Spleen (tissue), 11 donors: ENCODE data around the gene SDHAF2. TPM values are rescaled to one million over a fixed set of nuclear protein-coding genes. Genes with fewer than 3 reads are reported as not detected.

ENCODE experiments used
- DNase-seq: peaks from one replicate; pipeline ENCODE4 v3.0.0-alpha.2; 2020
- H3K27ac ChIP-seq, 8 donors: fragments of 200-600 bp; sonication (generic) in 7 of 8; 1 replicate in 4 of 8; 2 replicates in 4 of 8; pipeline versions ENCODE4 v1.5.0 to v1.8.0; 2016 to 2021; ENCODE audit warnings: inconsistent platforms in 4 of 8, mild to moderate bottlenecking in 4 of 8, moderate library complexity in 1 of 8
- H3K27me3 ChIP-seq, 7 donors: fragments of 200-600 bp; sonication (generic) in 6 of 7; replicated peaks in 1 of 7; 1 replicate in 4 of 7; 2 replicates in 3 of 7; pipeline versions ENCODE4 v1.5.0 to v1.8.0; 2016 to 2021; ENCODE audit warnings: inconsistent platforms in 3 of 7, mild to moderate bottlenecking in 1 of 7
- H3K36me3 ChIP-seq, 6 donors: fragments of 200-600 bp; sonication (generic) in 5 of 6; 1 replicate in 4 of 6; 2 replicates in 2 of 6; pipeline versions ENCODE4 v1.5.0 to v1.8.0; 2016 to 2021; ENCODE audit warnings: inconsistent platforms in 2 of 6
- H3K4me1 ChIP-seq, 6 donors: fragments of 200-600 bp; sonication (generic) in 5 of 6; 1 replicate in 3 of 6; 2 replicates in 3 of 6; pipeline versions ENCODE4 v1.5.0 to v1.8.0; 2016 to 2021; ENCODE audit warnings: inconsistent platforms in 3 of 6
- H3K4me3 ChIP-seq, 8 donors: fragments of 200-600 bp; sonication (generic) in 7 of 8; 1 replicate in 4 of 8; 2 replicates in 4 of 8; pipeline versions ENCODE4 v1.5.0 to v1.8.0; 2016 to 2021; ENCODE audit warnings: inconsistent platforms in 4 of 8, mild to moderate bottlenecking in 4 of 8, moderate library complexity in 2 of 8
- H3K9me3 ChIP-seq, 8 donors: fragments of 200-600 bp; sonication (generic) in 7 of 8; 1 replicate in 4 of 8; 2 replicates in 4 of 8; pipeline versions ENCODE4 v1.5.0 to v1.8.0; 2016 to 2021; ENCODE audit warnings: inconsistent platforms in 4 of 8
- POLR2A ChIP-seq, 3 donors: fragments of 450-650 bp; IDR thresholded peaks; one replicate each; pipeline ENCODE4 v1.5.1; 2017; ENCODE audit warnings: antibody characterized with exemption in 3 of 3, mild to moderate bottlenecking in 1 of 3
- POLR2AphosphoS5 ChIP-seq, 3 donors: sonication (generic); formaldehyde crosslinking; IDR thresholded peaks; one replicate each; pipeline ENCODE4 v1.5.1; 2017; ENCODE audit warnings: antibody characterized with exemption in 3 of 3
- WGBS, 5 donors: extraction: QIAGEN DNeasy Blood & Tissue Kit in 3 of 5; methylation state at CpG; one replicate each; pipeline versions ENCODE4 v1.1.5 to v1.1.7; 2013 to 2018; 5-methylcytosine and 5-hydroxymethylcytosine counted together
- intact Hi-C: fragments of 100-400 bp; cut with DNase I; formaldehyde crosslinking; loops from one replicate; pipeline ENCODE4 v1.15.0; 2023; ENCODE audit warnings: low total_unique reads
- polyA plus RNA-seq, 3 donors: library from polyadenylated mRNA; stranded (reverse); fragments of 200-250 nt; gene quantifications; one replicate each; pipeline ENCODE4 v1.2.1, GENCODE V29; 2013
- total RNA-seq, 7 donors: library from RNA; depleted of rRNA in 3 of 7; stranded (reverse); fragments of >200 nt in 3 of 7; fragmentation: NEBNext Ultra II Directional in 4 of 7; extraction: Animal tissue kit (Norgen Biotek cat#: 25700) in 4 of 7; gene quantifications; one replicate each; pipeline versions ENCODE4 v1.1.0 to v1.2.1, GENCODE V29; 2016 to 2021
- TF ChIP-seq, protein P1 (sequence below), 11 experiments: fragments of 200-600 bp in 7 of 11; fragments of 450-650 bp in 4 of 11; sonication (generic) in 4 of 11; IDR thresholded peaks in 8 of 11; conservative IDR thresholded peaks in 3 of 11; 1 replicate in 7 of 11; 2 replicates in 4 of 11; pipeline versions ENCODE4 v1.4.0 to v1.8.0; 2016 to 2021; ENCODE audit warnings: antibody characterized with exemption in 11 of 11, inconsistent platforms in 4 of 11, mild to moderate bottlenecking in 1 of 11
- donor health status: healthy with polysubstance abuse.
- donor health status: DM: no; HTN: no; CAD: no; lungs with moderate emphysema.
- donor health status: DM: no; HTN: no; CAD: no.
- donor health status: Bipolar disorder and iron deficiency.
- donor health status: healthy.
- donor health status: DM: no; HTN: no; CAD: no.
- donor health status: DM: yes; HTN: yes; CAD: no.

The SDHAF2 gene
- total and polyA plus RNA-seq, 10 donors: 39.8 to 74.2 (median 53.6) TPM

DNA sequence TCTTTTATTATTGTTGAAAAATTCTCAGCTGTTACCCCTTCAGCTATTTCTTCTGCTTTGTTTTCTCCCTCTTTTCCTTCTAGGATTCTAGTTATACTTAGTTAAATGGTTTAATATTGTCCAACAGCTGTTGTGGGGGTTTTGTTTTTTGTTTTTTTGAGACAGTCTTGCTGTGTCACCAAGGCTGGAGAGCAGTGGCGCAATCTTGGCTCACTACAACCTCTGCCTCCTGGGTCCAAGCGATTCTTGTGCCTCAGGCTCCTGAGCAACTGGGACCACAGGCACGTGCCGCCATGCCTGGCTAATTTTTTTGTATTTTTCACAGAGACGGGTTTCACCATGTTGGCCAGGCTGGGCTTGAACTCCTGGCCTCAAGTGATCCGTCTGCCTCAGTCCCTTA is 12.7 kb downstream of the SDHAF2 start:
- TF ChIP-seq POLR2AphosphoS5 (IDR thresholded peaks at IDR 0.05) (no peak), POLR2A (IDR thresholded peaks at IDR 0.05) (no peak)
- TF ChIP-seq, protein P1, sequence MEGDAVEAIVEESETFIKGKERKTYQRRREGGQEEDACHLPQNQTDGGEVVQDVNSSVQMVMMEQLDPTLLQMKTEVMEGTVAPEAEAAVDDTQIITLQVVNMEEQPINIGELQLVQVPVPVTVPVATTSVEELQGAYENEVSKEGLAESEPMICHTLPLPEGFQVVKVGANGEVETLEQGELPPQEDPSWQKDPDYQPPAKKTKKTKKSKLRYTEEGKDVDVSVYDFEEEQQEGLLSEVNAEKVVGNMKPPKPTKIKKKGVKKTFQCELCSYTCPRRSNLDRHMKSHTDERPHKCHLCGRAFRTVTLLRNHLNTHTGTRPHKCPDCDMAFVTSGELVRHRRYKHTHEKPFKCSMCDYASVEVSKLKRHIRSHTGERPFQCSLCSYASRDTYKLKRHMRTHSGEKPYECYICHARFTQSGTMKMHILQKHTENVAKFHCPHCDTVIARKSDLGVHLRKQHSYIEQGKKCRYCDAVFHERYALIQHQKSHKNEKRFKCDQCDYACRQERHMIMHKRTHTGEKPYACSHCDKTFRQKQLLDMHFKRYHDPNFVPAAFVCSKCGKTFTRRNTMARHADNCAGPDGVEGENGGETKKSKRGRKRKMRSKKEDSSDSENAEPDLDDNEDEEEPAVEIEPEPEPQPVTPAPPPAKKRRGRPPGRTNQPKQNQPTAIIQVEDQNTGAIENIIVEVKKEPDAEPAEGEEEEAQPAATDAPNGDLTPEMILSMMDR (IDR thresholded peaks at IDR 0.05 in 8 of 11, conservative IDR thresholded peaks at IDR 0.05 in 3 of 11): no peak
- H3K9me3 ChIP-seq: no peaks in the 10 kb centered on the region
- 88 to 98% (median 94%) methylated on average over 6 of the region's 6 CpGs for WGBS, 5 donors
- no peaks in the 10 kb centered on the region for H3K27me3 ChIP-seq
- no peak overlapping the region for H3K4me3 ChIP-seq
- intact Hi-C loops: no loop called here
- H3K36me3 ChIP-seq: peaks cover 0 to 100% (median 87%) of the 10 kb centered on the region in 6 donors
- DNase-seq: no peak
- peaks cover 0 to 15% (median 7%) of the 10 kb centered on the region in 6 donors for H3K4me1 ChIP-seq
- no peak overlapping the region for H3K27ac ChIP-seq

DNA sequence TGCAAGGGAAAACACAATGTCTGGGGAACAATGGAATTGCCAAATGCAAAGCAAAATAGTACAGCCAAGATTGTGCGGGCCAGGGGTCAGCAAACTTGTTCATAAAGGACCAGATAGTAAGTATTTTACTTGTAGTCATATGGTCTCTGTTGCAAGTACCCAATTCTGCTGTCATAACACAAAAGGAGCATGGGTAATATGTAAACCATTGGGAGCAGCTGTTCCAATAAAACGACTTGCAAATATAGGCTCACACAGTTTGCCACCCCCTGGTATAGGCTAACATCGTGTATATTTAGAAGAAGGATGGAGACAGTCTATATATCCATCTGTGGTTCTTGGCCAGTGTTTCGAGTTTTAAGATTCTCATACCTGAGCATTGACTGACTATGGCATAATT is 15.6 kb downstream of the SDHAF2 start:
- intact Hi-C loops: no loop called here
- Histone ChIP-seq H3K4me1 (peaks cover 0 to 15% (median 7%) of the 10 kb centered on the region in 6 donors), H3K4me3 (no peak overlapping the region), H3K27ac (no peak overlapping the region), H3K27me3 (no peaks in the 10 kb centered on the region), H3K9me3 (no peaks in the 10 kb centered on the region), H3K36me3 (peaks cover 0 to 100% (median 76%) of the 10 kb centered on the region in 6 donors)
- TF ChIP-seq, protein P1 (IDR thresholded peaks at IDR 0.05 in 8 of 11, conservative IDR thresholded peaks at IDR 0.05 in 3 of 11): no peak
- TF ChIP-seq POLR2AphosphoS5 (IDR thresholded peaks at IDR 0.05) (no peak), POLR2A (IDR thresholded peaks at IDR 0.05) (no peak)
- DNase-seq: no peak
- 86 to 94% (median 90%) methylated on average over 4 of the region's 4 CpGs for WGBS, 5 donors

DNA sequence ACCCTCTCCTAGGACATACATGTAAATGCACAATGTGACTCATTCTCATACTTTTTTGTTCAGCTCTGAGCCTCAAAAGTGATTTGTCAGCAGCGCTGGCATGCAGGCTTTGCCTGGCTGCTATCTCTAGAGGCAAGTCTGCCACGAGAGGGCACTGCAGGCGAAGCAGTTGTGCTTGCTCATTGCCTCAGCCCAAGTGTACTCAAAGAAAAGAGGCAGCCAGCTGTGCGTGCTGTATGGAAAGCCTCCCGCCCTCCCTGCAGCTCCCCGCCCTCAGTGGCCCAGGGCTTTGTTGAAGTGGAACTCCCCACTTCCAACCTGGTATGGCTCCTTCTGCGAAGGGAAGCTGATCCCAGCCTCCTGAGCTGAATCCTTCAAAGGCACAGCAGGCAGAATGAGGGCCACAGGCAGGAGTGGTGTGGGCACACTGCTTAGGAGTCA is 16.3 kb downstream of the SDHAF2 start:
- Histone ChIP-seq H3K9me3 (no peaks in the 10 kb centered on the region), H3K36me3 (peaks cover 0 to 100% (median 76%) of the 10 kb centered on the region in 6 donors), H3K4me3 (no peak overlapping the region), H3K27me3 (no peaks in the 10 kb centered on the region), H3K27ac (peak overlapping the region in 2 of 8 donors; percentile 10 to 40), H3K4me1 (peaks cover 0 to 15% (median 7%) of the 10 kb centered on the region in 6 donors)
- intact Hi-C loops: no loop called here
- peak; percentile 88 for DNase-seq
- 13 to 30% (median 25%) methylated on average over 7 of the region's 7 CpGs for WGBS, 5 donors
- peak; percentile 50 to 67 (median 64) for TF ChIP-seq POLR2AphosphoS5 (IDR thresholded peaks at IDR 0.05)
- TF ChIP-seq, protein P1 (IDR thresholded peaks at IDR 0.05 in 8 of 11, conservative IDR thresholded peaks at IDR 0.05 in 3 of 11): peak; percentile 20 to 85 (median 72)
- TF ChIP-seq POLR2A (IDR thresholded peaks at IDR 0.05): no peak

DNA sequence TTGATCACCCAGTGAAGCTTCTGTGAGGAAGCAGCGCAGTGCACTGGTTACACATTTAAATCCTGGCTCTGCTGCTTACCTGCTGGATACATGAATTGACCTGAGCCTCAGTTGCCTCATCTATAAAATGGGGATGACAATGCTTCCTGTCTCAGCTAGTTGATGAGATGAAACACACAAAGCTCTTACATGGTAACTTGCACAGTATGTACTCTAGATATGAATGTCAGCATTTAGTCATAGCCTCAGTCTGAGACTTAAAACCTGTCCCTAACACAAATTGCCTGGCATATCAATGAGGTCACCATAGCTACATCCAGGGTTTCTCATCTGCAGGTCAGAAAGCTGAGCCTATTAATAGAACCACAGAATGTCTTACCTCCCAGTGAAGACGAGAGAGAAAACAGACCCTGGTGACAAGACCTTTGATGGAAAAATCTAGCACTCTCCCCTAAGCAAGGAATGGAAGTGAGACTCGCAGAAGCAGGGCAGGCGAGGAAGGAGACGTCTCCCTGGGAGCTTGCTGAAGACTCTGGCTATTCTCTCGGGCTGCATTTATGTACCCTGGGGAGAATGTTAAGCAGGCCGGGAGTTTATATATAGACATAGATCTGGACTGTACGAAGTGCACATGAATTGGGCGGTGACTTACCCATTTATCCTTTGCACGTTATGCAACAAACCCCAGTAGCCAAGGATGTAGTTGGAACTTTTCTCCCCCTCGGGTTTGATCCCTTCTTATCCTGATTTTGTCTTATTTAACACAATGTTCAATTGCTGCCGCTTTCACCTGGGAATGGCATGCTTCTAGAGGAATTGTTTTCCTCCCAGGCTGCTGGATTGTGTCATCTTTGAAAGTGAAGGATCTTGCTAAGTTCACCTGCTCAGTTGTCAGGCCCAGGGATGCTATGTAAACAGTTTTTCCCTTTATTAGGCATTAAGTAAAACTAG is 18.0 kb downstream of the SDHAF2 start:
- intact Hi-C loops: no loop called here
- 79 to 89% (median 88%) methylated on average over 12 of the region's 12 CpGs for WGBS, 5 donors

More for the DNA sequence above, 18.0 kb downstream of the SDHAF2 start:
- no peaks in the 10 kb centered on the region for H3K27me3 ChIP-seq
- no peaks in the 10 kb centered on the region for H3K9me3 ChIP-seq
- no peak overlapping the region for H3K4me3 ChIP-seq
- peaks cover 0 to 15% (median 6%) of the 10 kb centered on the region in 6 donors for H3K4me1 ChIP-seq
- no peak for DNase-seq
- H3K27ac ChIP-seq: no peak overlapping the region
- peaks cover 0 to 100% (median 70%) of the 10 kb centered on the region in 6 donors for H3K36me3 ChIP-seq
- TF ChIP-seq, protein P1 (IDR thresholded peaks at IDR 0.05 in 8 of 11, conservative IDR thresholded peaks at IDR 0.05 in 3 of 11): no peak
- TF ChIP-seq POLR2AphosphoS5 (IDR thresholded peaks at IDR 0.05) (no peak), POLR2A (IDR thresholded peaks at IDR 0.05) (no peak)
